ENCODE measurements around the gene RNF212B.
"Not testable (repeated sequence)": the region's sequence is repeated elsewhere in the genome, so short reads cannot be mapped to it uniquely, and the experiment has no call there.

The RNF212B gene, protein sequence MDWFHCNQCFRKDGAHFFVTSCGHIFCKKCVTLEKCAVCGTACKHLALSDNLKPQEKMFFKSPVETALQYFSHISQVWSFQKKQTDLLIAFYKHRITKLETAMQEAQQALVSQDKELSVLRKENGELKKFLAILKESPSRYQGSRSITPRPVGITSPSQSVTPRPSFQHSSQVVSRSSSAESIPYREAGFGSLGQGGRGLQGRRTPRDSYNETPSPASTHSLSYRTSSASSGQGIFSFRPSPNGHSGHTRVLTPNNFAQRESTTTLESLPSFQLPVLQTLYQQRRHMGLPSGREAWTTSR

DNA sequence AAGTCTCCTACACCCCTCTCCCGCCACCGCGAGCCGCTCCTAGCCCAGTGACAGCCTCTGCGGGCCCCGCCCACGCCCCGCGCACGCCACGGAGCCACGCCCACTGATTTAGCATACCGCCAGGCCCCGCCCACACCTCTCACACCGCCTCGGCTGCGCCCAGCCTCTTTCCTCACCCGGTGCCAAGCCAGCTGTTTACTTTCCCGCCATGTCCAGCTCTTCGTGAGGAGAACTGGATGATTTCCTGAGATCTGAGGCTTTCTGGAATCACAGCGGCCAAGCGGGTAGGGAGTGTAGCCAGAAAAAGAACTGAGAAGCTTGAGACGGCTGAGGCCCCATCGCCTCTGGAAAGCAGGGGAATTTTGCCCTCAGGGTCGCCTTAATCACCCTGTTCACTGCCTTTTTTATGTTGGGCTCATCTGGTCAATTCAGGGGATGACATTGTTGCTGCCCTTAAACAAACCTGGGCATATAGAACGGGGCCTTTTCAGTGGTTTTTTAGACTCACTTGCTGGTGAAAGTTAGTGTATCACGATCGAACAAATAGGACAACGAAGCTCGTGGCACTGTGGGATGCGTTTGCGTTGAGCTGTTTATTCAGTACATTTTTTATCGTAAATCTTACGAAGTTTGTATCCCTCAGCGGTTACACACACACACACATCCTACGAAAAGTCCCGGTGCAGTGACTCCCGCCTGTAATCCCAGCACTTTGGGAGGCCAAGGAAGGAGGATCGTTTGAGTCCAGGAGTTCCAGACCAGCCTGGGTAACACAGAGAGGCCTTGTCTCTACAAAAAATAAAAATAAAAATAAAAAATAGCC, at the start of gene RNF212B:
Gene RNF212B, plus strand, starts transcription at position 165 of the 823 bp plus-strand sequence. CDS start 2,410 bp downstream, outside the sequence.
- peak; percentile 96 for DNase-seq

DNA sequence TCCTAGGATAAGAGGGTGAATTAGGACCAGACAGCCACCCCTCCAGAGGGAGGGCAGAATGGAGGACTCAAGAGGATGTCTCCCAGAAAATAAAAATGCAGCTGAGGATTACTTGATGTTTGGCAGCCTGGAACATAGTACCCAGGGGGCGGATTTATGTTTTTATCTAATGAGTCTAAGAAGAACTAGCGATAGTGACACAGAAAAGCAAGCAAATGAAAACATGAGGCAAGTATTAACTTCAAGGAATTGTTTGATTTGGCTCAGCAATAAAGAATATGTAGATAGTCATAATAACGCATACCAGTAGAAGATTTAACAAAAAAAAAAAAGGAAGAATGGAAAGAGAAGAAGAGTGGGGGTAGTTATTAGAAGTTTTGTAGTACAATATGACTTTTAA, 44.3 kb upstream of the RNF212B start:
- no peak for DNase-seq

DNA sequence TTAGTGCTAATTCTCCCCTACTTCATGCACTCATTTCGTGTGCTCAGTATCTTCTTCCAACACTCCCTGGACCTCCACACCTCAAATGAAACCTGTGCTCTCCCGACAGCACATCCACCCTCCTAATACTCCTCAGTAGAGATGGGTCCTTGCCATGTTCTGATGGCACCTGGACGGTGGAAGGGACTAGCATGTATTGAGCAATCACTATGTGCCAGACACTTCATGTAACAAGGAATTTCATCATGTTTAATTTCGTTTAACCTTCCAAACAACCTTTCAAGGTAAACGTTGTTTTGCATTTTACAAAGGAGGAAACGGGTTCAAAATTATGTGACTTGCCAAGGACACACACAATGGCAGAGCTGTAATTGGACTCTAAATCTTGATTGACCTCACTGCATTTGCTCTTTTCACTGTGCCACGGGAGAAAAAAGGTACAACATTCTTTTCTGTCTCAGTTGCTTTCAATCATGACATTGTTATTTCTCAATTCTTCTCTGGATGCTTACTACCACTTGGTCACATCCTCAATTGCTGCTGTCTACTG, 42.1 kb upstream of the RNF212B start:
- DNase-seq: no peak

DNA sequence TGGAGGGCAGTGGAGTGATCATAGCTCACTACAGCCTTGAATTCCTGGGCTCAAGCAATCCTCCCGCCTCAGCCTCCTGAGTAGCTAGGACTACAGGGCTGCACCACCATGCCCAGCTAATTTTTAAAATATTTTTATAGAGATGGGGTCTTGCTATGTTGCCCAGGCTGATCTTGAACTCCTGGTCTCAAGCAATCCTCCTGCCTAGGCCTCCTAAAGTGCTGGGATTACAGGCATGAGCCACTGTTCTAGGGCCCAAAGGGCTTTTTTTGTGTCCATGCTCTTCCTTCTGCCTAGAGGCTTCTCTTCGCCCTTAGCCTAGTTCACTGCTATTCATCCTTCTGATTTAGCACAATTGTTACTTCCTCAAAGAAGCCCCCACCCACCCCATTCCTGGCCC, 41.2 kb upstream of the RNF212B start:
- not testable (repeated sequence) for DNase-seq

DNA sequence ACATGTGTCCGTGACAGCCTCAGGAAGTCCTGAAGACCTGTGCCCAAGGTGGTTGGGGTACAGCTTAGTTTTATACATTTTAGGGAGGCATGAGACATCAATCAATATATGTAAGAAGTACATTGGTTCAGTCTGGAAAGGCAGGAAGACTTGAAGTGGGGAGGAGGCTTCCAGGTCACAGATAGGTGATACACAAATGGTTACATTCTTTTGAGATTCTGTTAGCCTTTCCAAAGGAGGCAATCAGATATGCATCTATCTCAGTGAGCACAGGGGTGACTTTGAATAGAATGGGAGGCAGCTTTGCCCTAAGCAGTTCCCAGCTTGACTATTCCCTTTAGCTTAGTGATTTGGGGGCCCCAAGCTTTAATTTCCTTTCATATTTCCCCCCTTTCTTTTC, 38.6 kb upstream of the RNF212B start:
- not testable (repeated sequence) for DNase-seq

DNA sequence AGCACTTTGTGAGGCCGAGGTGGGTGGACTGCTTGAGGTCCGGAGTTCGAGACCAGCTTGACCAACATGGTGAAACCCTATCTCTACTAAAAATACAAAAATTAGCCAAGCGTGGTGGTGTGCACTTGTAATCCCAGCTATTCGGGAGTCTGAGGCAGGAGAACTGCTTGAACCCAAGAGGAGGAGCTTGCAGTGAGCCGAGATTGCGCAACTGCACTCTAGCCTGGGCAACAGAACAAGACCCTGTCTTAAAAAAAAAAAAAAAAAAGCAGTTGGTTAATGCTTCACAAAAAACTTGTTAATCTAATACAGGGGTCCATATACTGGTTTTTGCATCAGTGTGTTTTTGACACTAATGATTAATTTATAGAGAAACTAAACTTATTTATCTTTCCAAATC, 35.7 kb upstream of the RNF212B start:
- no peak for DNase-seq

DNA sequence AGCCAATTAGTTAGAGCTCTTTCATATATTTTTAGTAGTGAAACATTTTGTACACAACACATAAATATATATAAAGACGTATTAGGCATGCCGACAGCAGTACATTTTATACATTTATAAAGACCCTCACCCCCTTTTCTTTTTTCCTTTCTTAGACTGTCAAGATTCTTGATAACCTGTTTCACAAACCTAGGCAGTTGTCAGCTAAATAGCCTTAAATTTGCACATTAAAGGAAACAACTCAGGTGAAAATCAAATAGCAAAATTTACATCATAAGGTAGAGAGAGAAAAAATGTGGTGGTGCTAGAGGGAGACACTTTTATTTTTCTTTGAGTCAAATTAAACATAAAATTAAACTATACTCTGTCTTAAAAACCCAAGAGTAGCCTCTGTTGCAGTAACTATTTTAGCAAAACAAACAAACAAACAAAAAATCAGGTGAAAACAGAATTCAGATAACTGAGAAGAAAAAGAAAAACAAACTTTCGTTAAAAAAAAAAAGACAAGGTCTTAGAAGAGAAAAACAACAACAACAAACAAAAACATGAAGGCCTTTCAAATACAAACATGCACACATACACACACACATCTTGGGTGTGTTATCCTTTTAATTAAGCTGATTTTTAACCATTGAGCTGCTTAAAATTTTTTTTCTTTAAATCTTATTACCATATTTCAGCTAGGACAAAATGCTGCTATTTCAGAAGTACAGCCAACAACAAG, 31.2 kb upstream of the RNF212B start:
- DNase-seq: no peak

DNA sequence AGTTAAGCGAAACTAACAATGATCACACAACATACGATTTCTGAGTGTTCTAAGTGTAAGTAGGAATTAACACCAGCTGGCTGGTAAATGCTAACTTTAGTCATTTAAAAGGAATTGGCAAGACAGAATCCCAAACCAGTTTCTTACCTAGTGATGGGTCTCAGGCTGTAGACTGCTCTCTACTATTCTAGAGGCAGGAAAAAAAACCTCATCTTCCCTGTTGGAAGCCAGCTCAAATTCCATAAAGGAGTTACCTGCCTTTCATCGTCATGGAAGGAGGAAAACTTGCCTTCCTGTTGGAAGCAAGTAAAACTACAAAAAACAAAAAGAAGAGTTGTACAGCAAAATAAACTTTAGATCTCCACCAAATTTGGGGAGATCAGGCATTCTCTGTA, 30.6 kb upstream of the RNF212B start:
- no peak for DNase-seq

DNA sequence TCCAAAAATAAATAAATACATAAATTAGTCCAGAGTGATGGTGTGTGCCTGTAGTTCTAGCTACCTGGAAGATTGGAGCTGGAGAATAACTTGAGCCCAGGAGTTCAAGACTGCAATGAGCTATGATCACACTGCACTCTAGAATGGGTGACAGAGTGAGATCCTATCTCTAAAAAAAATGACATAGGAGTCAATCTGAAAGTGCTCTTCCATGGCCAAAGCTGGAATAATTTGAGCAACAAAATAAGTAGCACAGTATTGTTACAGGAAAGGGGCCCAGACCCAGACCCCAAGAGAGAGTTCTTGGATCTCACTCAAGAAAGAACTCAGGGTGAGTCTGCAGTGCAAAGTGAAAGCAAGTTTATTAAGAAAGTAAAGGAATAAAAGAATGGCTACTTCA, 29.4 kb upstream of the RNF212B start:
- no peak for DNase-seq

DNA sequence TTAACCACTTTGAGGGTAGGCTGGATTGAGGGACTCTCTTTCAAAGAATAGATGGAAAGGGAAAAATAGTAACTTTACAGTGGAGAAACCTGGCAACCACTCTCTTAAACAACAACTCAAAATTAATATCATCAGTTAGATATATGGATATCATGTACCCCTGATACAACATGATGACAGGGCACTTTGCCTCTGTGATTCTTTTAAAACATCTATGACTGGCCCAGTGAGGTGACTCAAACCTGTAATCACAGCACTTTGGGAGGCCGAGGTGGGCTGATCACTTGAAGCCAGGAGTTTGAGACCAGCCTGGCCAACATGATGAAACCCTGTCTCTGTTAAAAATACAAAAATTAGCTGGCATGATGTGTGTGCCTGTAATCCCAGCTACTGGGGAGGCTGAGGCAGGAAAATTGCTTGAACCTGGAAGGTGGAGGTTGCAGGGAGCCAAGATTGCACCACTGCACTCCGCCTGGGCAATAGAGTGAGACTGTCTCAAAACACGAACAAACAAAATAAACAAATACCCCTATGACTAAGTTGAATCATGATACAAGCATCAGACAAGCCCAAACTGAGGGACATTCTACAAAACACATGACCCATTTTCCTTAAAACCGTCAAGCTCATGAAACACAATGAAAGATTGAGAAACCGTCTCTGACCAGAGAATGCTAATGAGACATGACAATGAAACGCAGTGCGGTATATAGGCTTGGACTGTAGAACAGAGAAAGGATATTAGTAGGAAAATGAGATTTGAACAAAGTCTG, 27.9 kb upstream of the RNF212B start:
- DNase-seq: no peak

DNA sequence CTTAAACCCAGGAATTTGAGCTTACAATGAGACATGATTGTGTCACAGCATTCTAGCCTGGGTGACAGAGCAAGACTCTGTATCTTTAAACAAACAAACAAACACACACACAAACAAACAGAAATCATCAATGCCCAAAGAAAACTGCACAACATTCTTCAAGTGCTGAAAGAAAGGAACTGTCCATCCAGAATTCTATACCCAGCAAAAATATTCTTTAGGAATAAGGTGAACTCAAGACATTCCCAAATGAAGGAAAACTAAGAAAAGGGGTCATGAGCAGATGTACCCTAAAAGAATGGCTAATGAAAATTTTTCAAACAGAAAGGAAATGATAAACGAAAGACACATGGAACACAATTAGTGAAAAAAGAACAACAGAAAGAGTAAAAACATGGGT, 22.3 kb upstream of the RNF212B start:
- no peak for DNase-seq

DNA sequence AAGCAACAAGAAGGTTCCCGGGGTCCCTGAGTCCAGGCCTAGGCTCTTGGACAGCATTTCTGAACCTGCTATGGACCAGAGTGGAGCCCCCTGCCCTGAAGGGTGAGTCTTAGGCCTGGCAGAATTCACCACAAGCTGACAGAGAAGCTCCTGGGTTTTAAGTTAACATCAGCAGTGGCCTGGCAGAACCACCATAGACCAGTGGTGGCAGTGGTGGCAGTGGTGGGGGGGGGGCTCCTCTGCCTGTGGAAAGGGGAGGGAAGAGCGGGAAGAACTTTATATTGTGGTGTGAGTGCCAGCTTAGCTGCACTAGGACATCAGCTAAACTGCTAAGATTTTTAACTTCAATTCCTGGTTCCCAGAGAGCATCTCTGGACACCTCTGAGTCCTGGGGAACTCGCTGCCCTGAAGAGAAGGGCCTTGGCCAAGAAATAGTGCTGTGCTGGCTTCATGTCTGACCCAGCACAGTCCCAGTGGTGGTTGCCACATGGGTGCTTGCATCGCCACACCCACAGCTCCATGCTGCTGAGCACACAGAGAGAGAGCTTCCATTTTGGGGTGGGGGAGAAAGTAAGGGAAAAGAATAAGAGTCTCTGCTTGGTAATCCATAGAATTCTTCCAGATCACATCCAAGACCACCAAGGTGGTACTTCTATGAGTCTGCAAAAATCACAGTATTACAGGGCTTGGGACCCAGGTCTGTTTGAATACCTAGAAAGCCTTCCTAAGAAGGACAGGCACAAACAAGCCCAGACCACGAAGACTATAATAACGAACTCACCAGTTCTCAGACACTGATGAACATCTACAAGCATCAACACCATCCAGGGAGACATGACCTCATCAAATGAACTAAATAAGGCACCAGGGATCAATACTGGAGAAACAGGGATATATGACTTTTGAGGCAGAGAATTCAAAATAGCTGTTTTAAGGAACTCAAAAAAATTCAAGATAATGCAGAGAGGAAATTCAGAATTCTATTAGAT, 20.4 kb upstream of the RNF212B start:
- no peak for DNase-seq

DNA sequence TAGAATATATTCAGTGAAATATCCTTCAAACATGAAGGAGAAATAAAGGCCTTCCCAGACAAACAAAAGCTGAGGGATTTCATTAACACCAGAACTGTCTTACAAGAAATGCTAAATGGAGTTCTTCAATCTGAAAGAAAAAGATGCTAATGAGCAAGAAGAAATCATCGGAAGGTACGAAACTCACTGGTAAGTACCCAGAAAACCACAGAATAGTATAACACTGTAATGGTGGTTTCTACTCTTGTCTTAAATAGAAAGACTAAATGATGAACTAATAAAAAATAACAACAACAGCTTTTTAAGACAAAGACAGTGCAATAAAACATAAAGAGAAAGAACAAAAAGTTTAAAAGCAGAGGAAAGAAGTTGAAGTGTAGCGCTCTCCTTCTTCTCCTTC, 18.7 kb upstream of the RNF212B start:
- no peak for DNase-seq

DNA sequence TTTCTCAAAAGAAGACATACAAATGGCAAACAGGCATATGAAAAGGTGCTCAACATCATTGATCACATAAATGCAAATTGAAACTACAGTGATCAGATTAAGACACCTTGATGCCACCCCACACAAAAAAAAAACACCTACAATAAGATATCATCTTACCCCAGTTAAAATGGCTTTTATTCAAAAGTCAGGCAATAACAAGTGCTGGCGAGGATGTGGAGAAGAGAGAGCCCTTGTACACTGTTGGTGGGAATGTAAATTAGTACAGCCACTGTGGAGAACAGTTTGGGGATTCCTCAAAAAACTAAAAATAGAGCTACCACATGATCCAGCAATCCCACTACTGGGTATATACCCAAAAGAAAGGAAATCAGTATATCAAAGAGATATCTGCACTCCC, 12.8 kb upstream of the RNF212B start:
- DNase-seq: not testable (repeated sequence)

DNA sequence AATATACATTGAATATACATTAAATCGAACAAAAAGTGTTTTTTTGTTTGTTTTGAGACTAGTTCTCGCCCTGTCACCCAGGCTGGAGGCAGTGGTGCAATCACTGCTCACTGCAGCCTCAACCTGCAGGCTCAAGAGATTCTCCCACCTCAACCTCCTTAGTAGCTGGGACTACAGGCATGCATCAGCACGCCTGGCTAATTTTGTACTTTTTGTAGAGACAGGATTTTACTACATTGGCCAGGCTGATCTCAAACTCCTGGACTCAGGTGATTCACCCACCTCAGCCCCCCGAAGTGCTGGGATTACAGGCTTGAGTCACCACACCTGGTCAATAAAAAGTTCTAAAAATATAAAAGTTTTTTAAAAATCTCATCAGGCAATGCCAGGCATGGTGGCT, 10.2 kb upstream of the RNF212B start:
- DNase-seq: no peak

DNA sequence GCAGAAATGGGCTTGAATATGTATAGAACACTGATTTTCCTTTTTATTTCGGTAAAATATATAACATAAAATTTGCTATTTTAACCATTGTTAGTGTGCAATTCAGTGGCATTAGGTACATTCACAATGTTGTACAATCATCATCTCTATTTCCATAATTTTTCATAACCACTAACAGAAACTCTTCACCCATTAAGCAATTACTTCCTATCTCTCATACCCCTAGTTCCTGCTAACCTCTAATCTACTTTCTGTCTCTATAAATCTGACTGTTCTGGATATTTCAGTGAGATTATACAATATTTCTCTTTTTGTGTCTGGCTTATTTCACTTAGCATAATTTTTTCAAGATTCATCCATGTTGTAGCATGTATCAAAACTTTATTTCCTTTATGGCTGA, 8.9 kb upstream of the RNF212B start:
- peak; percentile 26 for DNase-seq

DNA sequence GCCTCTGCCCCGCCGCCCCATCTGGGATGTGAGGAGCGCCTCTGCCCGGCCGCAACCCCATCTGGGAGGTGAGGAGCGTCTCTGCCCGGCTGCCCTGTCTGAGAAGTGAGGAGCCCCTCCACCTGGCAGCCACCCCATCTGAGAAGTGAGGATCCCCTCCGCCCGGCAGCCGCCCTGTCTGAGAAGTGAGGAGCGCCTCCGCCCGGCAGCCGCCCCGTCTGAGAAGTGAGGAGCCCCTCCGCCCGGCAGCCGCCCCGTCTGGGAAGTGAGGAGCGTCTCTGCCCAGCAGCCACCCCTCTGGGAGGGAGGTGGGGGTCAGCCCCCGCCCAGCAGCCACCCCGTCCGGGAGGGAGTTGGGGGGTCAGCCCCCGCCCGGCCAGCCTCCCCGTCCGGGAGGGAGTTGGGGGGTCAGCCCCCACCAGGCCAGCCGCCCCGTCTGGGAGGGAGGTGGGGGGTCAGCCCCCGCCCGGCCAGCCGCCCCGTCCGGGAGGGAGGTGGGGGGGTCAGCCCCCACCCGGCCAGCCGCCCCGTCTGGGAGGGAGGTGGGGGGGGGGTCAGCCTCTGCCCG, 5.4 kb upstream of the RNF212B start:
- not testable (repeated sequence) for DNase-seq

DNA sequence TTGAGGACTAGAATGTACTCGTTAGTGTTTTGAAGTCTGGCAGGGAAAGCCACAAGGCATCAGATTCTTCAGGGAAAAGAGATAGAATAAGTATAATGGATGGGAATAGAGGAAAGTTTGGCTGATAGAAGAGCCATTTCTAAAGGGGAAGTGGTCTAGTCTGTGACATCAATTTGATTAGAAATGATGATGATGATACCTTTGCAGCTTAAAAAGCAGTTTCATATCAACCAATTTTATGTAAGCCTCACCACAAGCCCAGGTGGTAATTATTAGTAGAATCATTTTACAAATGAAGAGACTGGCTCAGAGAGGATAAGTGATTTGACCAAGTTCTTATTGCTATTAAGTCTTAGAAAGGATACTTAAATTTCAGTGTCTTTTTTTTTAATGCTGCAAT, 2.9 kb downstream of the RNF212B start:
- DNase-seq: no peak

DNA sequence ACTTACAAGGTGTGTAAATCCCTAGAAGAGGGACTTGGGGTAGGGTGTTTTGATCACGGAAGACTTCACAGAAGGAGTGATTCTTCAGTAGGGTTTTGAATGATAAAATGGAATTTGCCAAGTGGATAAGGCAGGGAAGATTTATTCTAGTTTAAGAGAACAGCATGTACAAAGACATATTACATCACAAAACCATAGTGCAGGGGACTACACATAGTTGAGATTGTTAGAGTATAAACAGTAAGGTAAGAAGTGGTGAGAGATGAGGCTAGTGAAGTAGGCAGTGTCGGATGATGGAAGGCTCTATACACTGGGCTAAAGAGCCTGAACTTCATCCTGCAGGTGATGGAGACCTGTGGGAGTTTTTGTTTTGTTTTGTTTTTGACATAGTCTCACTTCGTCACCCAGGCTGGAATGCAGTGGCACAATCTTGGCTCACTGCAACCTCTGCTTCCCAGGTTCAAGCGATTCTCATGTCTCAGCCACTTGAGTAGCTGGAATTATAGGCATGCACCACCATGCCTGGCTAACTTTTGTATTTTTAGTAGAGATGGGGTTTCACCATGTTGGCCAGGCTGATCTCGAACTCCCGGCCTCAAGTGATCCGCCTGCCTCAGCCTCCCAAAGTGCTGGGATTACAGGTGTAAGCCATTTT, 3.5 kb downstream of the RNF212B start:
- DNase-seq: not testable (repeated sequence)

DNA sequence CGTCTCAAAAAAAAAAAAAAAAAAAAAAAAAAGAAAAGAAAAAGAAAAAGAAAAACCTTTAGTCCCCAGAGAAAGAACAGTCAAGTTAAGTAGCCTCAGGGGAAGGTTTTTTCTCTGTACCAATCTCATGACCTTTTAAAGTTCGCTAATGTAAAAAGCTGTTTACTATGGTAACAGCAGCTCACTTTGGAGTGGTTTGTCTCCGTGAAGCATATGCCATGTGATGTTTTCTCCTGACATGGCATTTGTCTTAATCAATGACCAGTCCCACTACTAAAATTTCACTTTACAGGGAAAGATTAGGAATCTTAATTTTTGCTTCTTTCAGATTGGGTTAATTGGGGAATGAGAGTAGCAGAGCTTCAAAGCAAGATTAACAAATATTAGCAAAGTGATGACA, 4.3 kb downstream of the RNF212B start:
- DNase-seq: no peak
